MM.1S (cell line): ENCODE results near the gene GAS7.

Source experiments
- DNase-seq: peaks from one replicate; pipeline ENCODE4 v3.0.0-alpha.2; 2015
- H2AFZ ChIP-seq: fragments of 300-600 bp; sonication (generic); 2 replicates; pipeline ENCODE4 v1.6.0; 2016; ENCODE audit warnings: antibody characterized with exemption, low read length
- H3F3A ChIP-seq: fragments of 300-600 bp; sonication (generic); 2 replicates; pipeline ENCODE4 v1.6.1; 2016; ENCODE audit warnings: mild to moderate bottlenecking, antibody characterized with exemption, low read length, moderate library complexity, mixed read lengths; ENCODE audit not compliant: insufficient read depth
- H3K27ac ChIP-seq: fragments of 300-600 bp; sonication (generic); 2 replicates; pipeline ENCODE4 v1.5.1; 2016; ENCODE audit warnings: mild to moderate bottlenecking, low read length
- H3K27me3 ChIP-seq: fragments of 300-600 bp; sonication (generic); replicated peaks from 2 replicates; pipeline ENCODE4 v1.6.0; 2016; ENCODE audit warnings: low read length; ENCODE audit not compliant: insufficient read depth
- H3K36me3 ChIP-seq: fragments of 300-600 bp; sonication (generic); replicated peaks from 2 replicates; pipeline ENCODE4 v1.6.1; 2016; ENCODE audit warnings: mild to moderate bottlenecking, low read length, mixed read lengths; ENCODE audit not compliant: insufficient read depth
- H3K4me1 ChIP-seq: fragments of 300-600 bp; sonication (generic); 2 replicates; pipeline ENCODE4 v1.6.1; 2016; ENCODE audit warnings: low read length, mixed read lengths
- H3K4me2 ChIP-seq: fragments of 300-600 bp; sonication (generic); 2 replicates; pipeline ENCODE4 v1.6.0; 2016; ENCODE audit warnings: low read depth, low read length
- H3K4me3 ChIP-seq: fragments of 300-600 bp; sonication (generic); 2 replicates; pipeline ENCODE4 v1.5.1; 2016; ENCODE audit warnings: low read length, mixed read lengths
- H3K79me2 ChIP-seq: fragments of 300-600 bp; sonication (generic); 2 replicates; pipeline ENCODE4 v1.6.1; 2016; ENCODE audit warnings: mixed run types, low read length, mixed read lengths
- H3K9ac ChIP-seq: fragments of 300-600 bp; sonication (generic); 2 replicates; pipeline ENCODE4 v1.6.1; 2016; ENCODE audit warnings: low read length, mixed read lengths
- H3K9me2 ChIP-seq: fragments of 300-600 bp; sonication (generic); replicated peaks from 2 replicates; pipeline ENCODE4 v1.6.1; 2016; ENCODE audit warnings: mild to moderate bottlenecking, low read length, mixed read lengths; ENCODE audit not compliant: insufficient read depth
- H3K9me3 ChIP-seq: fragments of 300-600 bp; sonication (generic); replicated peaks from 2 replicates; pipeline ENCODE4 v1.6.1; 2016; ENCODE audit warnings: mild to moderate bottlenecking, low read length, mixed read lengths; ENCODE audit not compliant: insufficient read depth
- H4K20me1 ChIP-seq: fragments of 300-600 bp; sonication (generic); 2 replicates; pipeline ENCODE4 v1.6.1; 2016; ENCODE audit warnings: mild to moderate bottlenecking, low read length, moderate library complexity, mixed read lengths; ENCODE audit not compliant: insufficient read depth
- EZH2 ChIP-seq: fragments of 300-600 bp; sonication (generic); optimal IDR thresholded peaks from 2 replicates; pipeline ENCODE3; 2017; ENCODE audit warnings: low read depth, mild to moderate bottlenecking, antibody characterized with exemption, low read length, mixed read lengths
- EZH2phosphoT487 ChIP-seq: fragments of 300-600 bp; sonication (generic); IDR thresholded peaks from 2 replicates; pipeline ENCODE4 v1.6.1; 2018; ENCODE audit warnings: antibody characterized with exemption, low read length
- TF ChIP-seq, protein P1 (sequence below): fragments of 300-600 bp; sonication (generic); IDR thresholded peaks from 2 replicates; pipeline ENCODE4 v1.5.1; 2016; ENCODE audit warnings: antibody characterized with exemption, low read length, mixed read lengths

Gene GAS7

DNA sequence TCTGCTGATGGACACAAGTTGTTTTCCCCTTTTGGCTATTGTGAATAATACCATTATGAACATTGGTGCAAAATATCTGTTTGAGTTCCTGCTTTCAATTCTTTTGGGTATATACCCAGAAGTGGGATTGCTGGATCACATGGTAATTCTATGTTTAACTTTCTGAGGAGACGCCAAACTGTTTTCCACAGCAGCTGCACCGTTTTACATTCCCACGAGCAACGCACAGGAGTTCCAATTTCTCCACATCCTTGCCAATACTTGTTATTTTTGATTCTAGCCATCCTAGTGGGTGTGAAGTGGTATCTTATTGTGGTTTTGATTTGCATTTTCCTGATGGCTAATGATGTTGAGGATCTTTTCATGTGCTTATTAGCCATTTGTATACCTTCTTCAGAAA, 43.4 kb upstream of the GAS7 start:
- TF ChIP-seq EZH2 (no peak), EZH2phosphoT487 (no peak)
- TF ChIP-seq, protein P1, sequence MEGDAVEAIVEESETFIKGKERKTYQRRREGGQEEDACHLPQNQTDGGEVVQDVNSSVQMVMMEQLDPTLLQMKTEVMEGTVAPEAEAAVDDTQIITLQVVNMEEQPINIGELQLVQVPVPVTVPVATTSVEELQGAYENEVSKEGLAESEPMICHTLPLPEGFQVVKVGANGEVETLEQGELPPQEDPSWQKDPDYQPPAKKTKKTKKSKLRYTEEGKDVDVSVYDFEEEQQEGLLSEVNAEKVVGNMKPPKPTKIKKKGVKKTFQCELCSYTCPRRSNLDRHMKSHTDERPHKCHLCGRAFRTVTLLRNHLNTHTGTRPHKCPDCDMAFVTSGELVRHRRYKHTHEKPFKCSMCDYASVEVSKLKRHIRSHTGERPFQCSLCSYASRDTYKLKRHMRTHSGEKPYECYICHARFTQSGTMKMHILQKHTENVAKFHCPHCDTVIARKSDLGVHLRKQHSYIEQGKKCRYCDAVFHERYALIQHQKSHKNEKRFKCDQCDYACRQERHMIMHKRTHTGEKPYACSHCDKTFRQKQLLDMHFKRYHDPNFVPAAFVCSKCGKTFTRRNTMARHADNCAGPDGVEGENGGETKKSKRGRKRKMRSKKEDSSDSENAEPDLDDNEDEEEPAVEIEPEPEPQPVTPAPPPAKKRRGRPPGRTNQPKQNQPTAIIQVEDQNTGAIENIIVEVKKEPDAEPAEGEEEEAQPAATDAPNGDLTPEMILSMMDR, result no peak
- H3K27me3 ChIP-seq, result no peaks in the 10 kb centered on the region
- H3K4me1 ChIP-seq, result no peaks in the 10 kb centered on the region
- H3K27ac ChIP-seq, result no peak overlapping the region
- H3K36me3 ChIP-seq, result no peaks in the 10 kb centered on the region
- no peak for DNase-seq
- no peaks in the 10 kb centered on the region for H3K9me2 ChIP-seq
- no peaks in the 10 kb centered on the region for H3F3A ChIP-seq
- no peaks in the 10 kb centered on the region for H3K79me2 ChIP-seq
- no peak overlapping the region for H3K4me2 ChIP-seq
- H2AFZ ChIP-seq, result no peak overlapping the region
- H4K20me1 ChIP-seq, result no peaks in the 10 kb centered on the region
- no peaks in the 10 kb centered on the region for H3K9me3 ChIP-seq
- no peak overlapping the region for H3K9ac ChIP-seq
- no peak overlapping the region for H3K4me3 ChIP-seq

DNA sequence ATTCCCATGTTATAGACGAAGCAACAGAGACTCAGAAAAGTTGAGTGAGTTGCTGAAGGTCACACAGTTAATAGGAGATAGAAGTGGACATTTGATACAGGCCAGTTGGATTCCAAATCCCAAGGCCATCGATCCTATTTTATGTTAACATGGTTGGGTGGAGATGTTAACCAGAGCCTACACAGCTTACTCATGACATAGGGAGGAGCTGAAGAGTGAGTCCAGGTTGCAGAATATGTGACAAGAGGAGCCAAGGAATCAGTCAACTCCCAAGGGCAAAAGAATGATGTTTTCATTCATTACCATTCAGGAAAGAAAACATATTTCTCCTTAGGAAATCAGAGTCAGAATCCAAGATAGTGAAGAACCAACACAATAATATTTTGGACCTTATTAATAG, 40.3 kb upstream of the GAS7 start:
- no peak overlapping the region for H3K4me2 ChIP-seq
- TF ChIP-seq EZH2, result no peak
- TF ChIP-seq, protein P1, result no peak
- TF ChIP-seq EZH2phosphoT487, result no peak
- DNase-seq, result no peak
- H3K9ac ChIP-seq, result no peak overlapping the region
- H3K36me3 ChIP-seq, result no peaks in the 10 kb centered on the region
- no peaks in the 10 kb centered on the region for H3K9me3 ChIP-seq
- no peaks in the 10 kb centered on the region for H3F3A ChIP-seq
- H3K9me2 ChIP-seq, result no peaks in the 10 kb centered on the region
- no peaks in the 10 kb centered on the region for H3K4me1 ChIP-seq
- no peaks in the 10 kb centered on the region for H3K27me3 ChIP-seq
- no peak overlapping the region for H3K27ac ChIP-seq
- H2AFZ ChIP-seq, result no peak overlapping the region
- no peak overlapping the region for H3K4me3 ChIP-seq
- H4K20me1 ChIP-seq, result no peaks in the 10 kb centered on the region
- no peaks in the 10 kb centered on the region for H3K79me2 ChIP-seq

DNA sequence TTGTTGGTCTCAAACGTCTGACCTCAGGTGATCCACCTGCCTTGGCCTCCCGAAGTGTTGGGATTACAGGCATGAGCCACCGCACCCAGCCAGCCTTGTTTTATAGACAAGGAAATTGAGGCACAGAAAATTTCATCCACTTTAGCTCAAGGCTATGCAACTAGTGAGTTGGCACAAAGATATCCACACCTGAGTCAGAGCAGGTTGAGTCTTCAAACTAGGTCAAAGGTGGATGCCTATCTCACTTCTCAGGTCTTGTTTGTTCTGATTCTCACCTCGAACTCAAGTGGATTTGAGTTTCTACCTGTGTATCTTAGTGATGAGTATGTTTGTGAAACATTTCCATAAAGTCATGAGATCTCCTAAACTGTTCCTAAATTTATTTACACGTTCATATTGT, 35.6 kb upstream of the GAS7 start:
- H3K4me1 ChIP-seq, result no peaks in the 10 kb centered on the region
- H3K79me2 ChIP-seq, result no peaks in the 10 kb centered on the region
- no peak overlapping the region for H3K9ac ChIP-seq
- no peak overlapping the region for H3K4me2 ChIP-seq
- TF ChIP-seq EZH2phosphoT487 (no peak), EZH2 (no peak)
- TF ChIP-seq, protein P1, result no peak
- H3K9me2 ChIP-seq, result no peaks in the 10 kb centered on the region
- no peaks in the 10 kb centered on the region for H3K9me3 ChIP-seq
- H3K27ac ChIP-seq, result no peak overlapping the region
- DNase-seq, result no peak
- no peaks in the 10 kb centered on the region for H3K36me3 ChIP-seq
- H2AFZ ChIP-seq, result no peak overlapping the region
- H3F3A ChIP-seq, result no peaks in the 10 kb centered on the region
- no peaks in the 10 kb centered on the region for H4K20me1 ChIP-seq
- no peaks in the 10 kb centered on the region for H3K27me3 ChIP-seq
- no peak overlapping the region for H3K4me3 ChIP-seq
